Stomach (tissue), 9 donors: ENCODE measurements around the gene CNTN5. TPM values are rescaled to one million over a fixed set of nuclear protein-coding genes. Genes with fewer than 3 reads are reported as not detected.

ENCODE experiments used
- DNase-seq, 2 donors: peaks; one replicate each; pipeline versions ENCODE4 v3.0.0 to v3.0.0-alpha.2; 2013 to 2019
- H3K27ac ChIP-seq, 5 donors: fragments of 200-600 bp in 4 of 5; sonication (generic) in 4 of 5; one replicate each; pipeline ENCODE4 v1.5.1; 2013 to 2019; ENCODE audit warnings: mild to moderate bottlenecking in 1 of 5, moderate library complexity in 1 of 5
- H3K27me3 ChIP-seq, 3 donors: fragments of 200-600 bp; sonication (generic); one replicate each; pipeline ENCODE4 v1.5.1; 2017 to 2019; ENCODE audit warnings: mixed run types in 1 of 3
- H3K36me3 ChIP-seq, 4 donors: fragments of 200-600 bp; sonication (generic); 1 replicate in 3 of 4; 2 replicates in 1 of 4; pipeline ENCODE4 v1.5.1; 2016 to 2019
- H3K4me1 ChIP-seq, 4 donors: fragments of 200-600 bp; sonication (generic); one replicate each; pipeline ENCODE4 v1.5.1; 2016 to 2019
- H3K4me3 ChIP-seq, 4 donors: fragments of 200-600 bp; sonication (generic) in 3 of 4; one replicate each; pipeline ENCODE4 v1.5.1; 2016 to 2019; ENCODE audit warnings: mild to moderate bottlenecking in 1 of 4
- H3K9me3 ChIP-seq, 4 donors: fragments of 200-600 bp; sonication (generic); one replicate each; pipeline ENCODE4 v1.5.1; 2016 to 2019
- EP300 ChIP-seq: sonication (generic); formaldehyde crosslinking; IDR thresholded peaks from one replicate; pipeline ENCODE4 v1.6.1; 2017; ENCODE audit warnings: antibody characterized with exemption
- POLR2A ChIP-seq, 4 donors: fragments of 450-650 bp; IDR thresholded peaks; one replicate each; pipeline ENCODE4 v1.6.1; 2016; ENCODE audit warnings: antibody characterized with exemption in 4 of 4, control low read depth in 2 of 4, mild to moderate bottlenecking in 1 of 4, moderate library complexity in 1 of 4
- POLR2AphosphoS5 ChIP-seq, 3 donors: sonication (generic); formaldehyde crosslinking; IDR thresholded peaks; one replicate each; pipeline ENCODE4 v1.6.1; 2016; ENCODE audit warnings: antibody characterized with exemption in 3 of 3
- WGBS, 5 donors: extraction: QIAGEN DNeasy Blood & Tissue Kit in 3 of 5; methylation state at CpG; one replicate each; pipeline versions ENCODE4 v1.1.5 to v1.1.7; 2013 to 2018; 5-methylcytosine and 5-hydroxymethylcytosine counted together
- intact Hi-C: fragments of 100-400 bp; cut with DNase I; formaldehyde crosslinking; loops from one replicate; pipeline ENCODE4 v1.15.1; 2023; ENCODE audit warnings: low total_unique reads
- polyA plus RNA-seq, 3 donors: library from polyadenylated mRNA; stranded (reverse); fragments of 200-250 nt; gene quantifications; one replicate each; pipeline ENCODE4 v1.2.3, GENCODE V29; 2013
- total RNA-seq, 5 donors: library from RNA; depleted of rRNA; stranded (reverse); fragments of >200 nt; gene quantifications; one replicate each; pipeline versions ENCODE4 v1.1.0 to v1.2.3, GENCODE V29; 2014 to 2016
- TF ChIP-seq, protein P1 (sequence below), 7 experiments: fragments of 450-650 bp in 4 of 7; fragments of 200-600 bp in 3 of 7; sonication (generic) in 3 of 7; IDR thresholded peaks; one replicate each; pipeline ENCODE4 v1.5.1; 2016 to 2019; ENCODE audit warnings: antibody characterized with exemption in 7 of 7, control low read depth in 2 of 7, mild to moderate bottlenecking in 1 of 7
- donor health status: healthy with polysubstance abuse.
- donor health status: Bipolar disorder and iron deficiency.
- donor health status: healthy.

Gene CNTN5
- total and polyA plus RNA-seq, 8 donors, result 0.05 to 9.9 TPM; not detected in 6

GRCh38 chr11:99449345-99449744 is 428.6 kb downstream of the CNTN5 start:
- H3K27ac ChIP-seq, result no peak overlapping the region
- no peaks in the 10 kb centered on the region for H3K27me3 ChIP-seq
- H3K4me1 ChIP-seq, result no peaks in the 10 kb centered on the region
- no peak for DNase-seq
- no peak overlapping the region for H3K4me3 ChIP-seq
- no peaks in the 10 kb centered on the region for H3K9me3 ChIP-seq
- no peaks in the 10 kb centered on the region for H3K36me3 ChIP-seq
- intact Hi-C loops, result no loop called here
- no peak for TF ChIP-seq POLR2A (IDR thresholded peaks at IDR 0.05)
- TF ChIP-seq POLR2AphosphoS5 (IDR thresholded peaks at IDR 0.05), result no peak
- TF ChIP-seq EP300, result no peak

GRCh38 chr11:99452075-99452474 is 431.3 kb downstream of the CNTN5 start:
- no peaks in the 10 kb centered on the region for H3K27me3 ChIP-seq
- H3K4me1 ChIP-seq, result no peaks in the 10 kb centered on the region
- intact Hi-C loops, result no loop called here
- no peak overlapping the region for H3K4me3 ChIP-seq
- DNase-seq, result no peak
- WGBS, 5 donors, result 72 to 87% (median 76%) methylated on average over 5 of the region's 5 CpGs
- no peak overlapping the region for H3K27ac ChIP-seq
- H3K9me3 ChIP-seq, result no peaks in the 10 kb centered on the region
- no peaks in the 10 kb centered on the region for H3K36me3 ChIP-seq
- TF ChIP-seq EP300 (no peak), POLR2AphosphoS5 (IDR thresholded peaks at IDR 0.05) (no peak), POLR2A (IDR thresholded peaks at IDR 0.05) (no peak)
- TF ChIP-seq, protein P1, sequence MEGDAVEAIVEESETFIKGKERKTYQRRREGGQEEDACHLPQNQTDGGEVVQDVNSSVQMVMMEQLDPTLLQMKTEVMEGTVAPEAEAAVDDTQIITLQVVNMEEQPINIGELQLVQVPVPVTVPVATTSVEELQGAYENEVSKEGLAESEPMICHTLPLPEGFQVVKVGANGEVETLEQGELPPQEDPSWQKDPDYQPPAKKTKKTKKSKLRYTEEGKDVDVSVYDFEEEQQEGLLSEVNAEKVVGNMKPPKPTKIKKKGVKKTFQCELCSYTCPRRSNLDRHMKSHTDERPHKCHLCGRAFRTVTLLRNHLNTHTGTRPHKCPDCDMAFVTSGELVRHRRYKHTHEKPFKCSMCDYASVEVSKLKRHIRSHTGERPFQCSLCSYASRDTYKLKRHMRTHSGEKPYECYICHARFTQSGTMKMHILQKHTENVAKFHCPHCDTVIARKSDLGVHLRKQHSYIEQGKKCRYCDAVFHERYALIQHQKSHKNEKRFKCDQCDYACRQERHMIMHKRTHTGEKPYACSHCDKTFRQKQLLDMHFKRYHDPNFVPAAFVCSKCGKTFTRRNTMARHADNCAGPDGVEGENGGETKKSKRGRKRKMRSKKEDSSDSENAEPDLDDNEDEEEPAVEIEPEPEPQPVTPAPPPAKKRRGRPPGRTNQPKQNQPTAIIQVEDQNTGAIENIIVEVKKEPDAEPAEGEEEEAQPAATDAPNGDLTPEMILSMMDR (IDR thresholded peaks at IDR 0.05), result no peak

DNA sequence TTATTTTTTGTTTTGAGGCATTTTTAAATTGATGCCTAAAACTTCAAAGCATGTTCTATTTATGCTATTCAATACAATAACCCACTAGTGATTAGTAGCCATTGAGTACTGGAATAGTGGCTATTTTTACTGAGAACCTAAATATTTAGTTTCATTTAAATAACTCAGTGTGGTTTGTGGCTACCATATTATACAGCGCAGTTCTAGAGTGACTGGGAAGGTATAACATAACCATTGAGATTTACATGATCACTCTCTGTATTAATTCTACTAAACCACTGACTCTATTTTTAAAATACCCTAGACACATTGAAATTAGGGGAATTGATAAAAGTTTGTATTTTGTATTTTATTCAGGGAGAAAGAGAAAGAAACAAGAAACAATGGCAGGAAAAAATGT is 441.2 kb downstream of the CNTN5 start:
- Histone ChIP-seq H3K4me1 (no peaks in the 10 kb centered on the region), H3K4me3 (no peak overlapping the region), H3K27ac (no peak overlapping the region), H3K27me3 (no peaks in the 10 kb centered on the region), H3K36me3 (no peaks in the 10 kb centered on the region), H3K9me3 (no peaks in the 10 kb centered on the region)
- TF ChIP-seq POLR2AphosphoS5 (IDR thresholded peaks at IDR 0.05) (no peak), EP300 (no peak), POLR2A (IDR thresholded peaks at IDR 0.05) (no peak)
- TF ChIP-seq, protein P1 (IDR thresholded peaks at IDR 0.05), result no peak
- no peak for DNase-seq
- intact Hi-C loops, result no loop called here
- 85 to 96% (median 90%) methylated on average over 1 of the region's 1 CpG for WGBS, 5 donors

GRCh38 chr11:99464985-99465384 is 444.2 kb downstream of the CNTN5 start:
- WGBS, 5 donors, result 49 to 59% (median 52%) methylated on average over 2 of the region's 2 CpGs
- Histone ChIP-seq H3K4me1 (no peaks in the 10 kb centered on the region), H3K36me3 (no peaks in the 10 kb centered on the region), H3K4me3 (no peak overlapping the region), H3K27ac (no peak overlapping the region), H3K27me3 (no peaks in the 10 kb centered on the region), H3K9me3 (no peaks in the 10 kb centered on the region)
- DNase-seq, result no peak
- intact Hi-C loops, result no loop called here
- TF ChIP-seq EP300 (no peak), POLR2A (IDR thresholded peaks at IDR 0.05) (no peak), POLR2AphosphoS5 (IDR thresholded peaks at IDR 0.05) (no peak)
- TF ChIP-seq, protein P1 (IDR thresholded peaks at IDR 0.05), result no peak

DNA sequence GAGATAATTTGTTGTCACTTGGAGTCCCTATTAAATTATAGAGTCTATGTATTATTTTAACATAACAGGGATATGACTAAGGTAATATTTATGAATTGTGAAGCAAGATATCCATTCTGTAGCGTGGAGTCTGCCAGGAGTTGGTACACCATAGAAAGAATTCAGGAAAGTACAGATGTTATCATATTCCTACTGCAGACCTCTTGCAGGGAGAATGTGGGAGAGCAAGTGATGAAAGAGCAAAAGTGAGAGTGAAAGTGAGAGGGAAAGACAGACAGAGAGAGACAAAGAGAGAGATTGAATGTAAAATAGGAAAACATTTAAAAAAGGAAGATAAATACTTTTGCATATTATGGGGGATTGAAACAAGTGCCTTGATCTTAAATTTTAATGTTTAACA is 468.8 kb downstream of the CNTN5 start:
- no peak for DNase-seq
- WGBS, 5 donors, result 57 to 69% (median 66%) methylated on average over 1 of the region's 1 CpG
- TF ChIP-seq EP300 (no peak), POLR2A (IDR thresholded peaks at IDR 0.05) (no peak), POLR2AphosphoS5 (IDR thresholded peaks at IDR 0.05) (no peak)
- TF ChIP-seq, protein P1 (IDR thresholded peaks at IDR 0.05), result no peak

More for the DNA sequence above, 468.8 kb downstream of the CNTN5 start:
- intact Hi-C loops, result no loop called here
- Histone ChIP-seq H3K9me3 (no peaks in the 10 kb centered on the region), H3K36me3 (no peaks in the 10 kb centered on the region), H3K4me1 (no peaks in the 10 kb centered on the region), H3K4me3 (no peak overlapping the region), H3K27ac (no peak overlapping the region), H3K27me3 (no peaks in the 10 kb centered on the region)
